GM12875 (cell line): ENCODE results near the gene COL23A1.

Experiments used
- H3K4me3 ChIP-seq: one replicate; pipeline ENCODE4 v1.5.1; 2011; ENCODE audit warnings: low read depth, low read length, control low read depth
- CTCF ChIP-seq: IDR thresholded peaks from 2 replicates; pipeline ENCODE4 v1.5.1; 2011; ENCODE audit warnings: low read depth, mild to moderate bottlenecking, control low read depth, inconsistent platforms, low read length, moderate library complexity, borderline replicate concordance; ENCODE audit not compliant: insufficient read depth

COL23A1 gene

DNA sequence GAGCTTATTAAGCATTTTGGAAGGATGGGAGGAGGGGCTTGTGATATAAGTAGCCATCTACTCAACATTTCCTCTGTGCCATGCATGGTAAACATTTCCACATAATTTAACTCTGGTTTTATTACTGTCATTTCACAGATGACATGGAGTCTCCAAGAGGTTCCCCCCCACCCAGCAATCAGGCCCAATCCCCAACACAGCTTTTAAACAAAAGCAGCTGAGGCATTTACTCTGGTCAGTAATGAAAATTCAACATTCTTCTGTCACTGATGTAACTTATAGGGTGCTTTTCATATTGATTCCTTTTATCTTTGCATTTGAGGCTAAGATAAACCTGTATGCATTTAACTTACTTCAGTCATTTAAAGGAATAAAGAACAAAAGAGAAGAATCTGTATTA lies 128.1 kb downstream of the COL23A1 start:
- no peak overlapping the region for H3K4me3 ChIP-seq
- TF ChIP-seq CTCF: no peak

- TF ChIP-seq CTCF: peak; percentile 80
- H3K4me3 ChIP-seq: no peak overlapping the region
Observed at GRCh38 chr5:178461004-178461730, 129.0 kb downstream of the COL23A1 start.

- no peak for TF ChIP-seq CTCF
- H3K4me3 ChIP-seq: no peak overlapping the region
Observed at GRCh38 chr5:178460598-178460997, 129.6 kb downstream of the COL23A1 start.

- TF ChIP-seq CTCF: no peak
- no peak overlapping the region for H3K4me3 ChIP-seq
Observed at GRCh38 chr5:178460174-178460573, 130.0 kb downstream of the COL23A1 start.

GRCh38 chr5:178458140-178458539 lies 132.1 kb downstream of the COL23A1 start:
- TF ChIP-seq CTCF: no peak
- H3K4me3 ChIP-seq: no peak overlapping the region

DNA sequence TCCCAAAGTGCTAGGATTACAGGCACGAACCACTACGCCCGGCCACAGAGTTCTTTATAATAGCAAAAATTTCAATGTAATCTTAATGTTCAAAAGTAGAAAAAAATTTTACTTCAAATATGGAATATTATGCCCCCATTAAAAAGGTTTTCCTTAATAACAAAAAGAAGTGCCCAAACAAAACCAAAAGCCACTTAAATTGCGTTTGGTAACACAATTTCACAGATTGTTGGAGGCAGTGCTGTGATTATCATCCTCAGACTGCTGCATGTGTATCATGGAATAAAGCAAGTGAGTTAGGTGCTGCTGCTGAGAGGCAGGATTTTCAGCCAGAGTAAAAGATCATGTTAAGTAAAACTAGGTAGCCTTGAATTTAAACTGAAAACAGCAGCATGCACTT lies 132.7 kb downstream of the COL23A1 start:
- H3K4me3 ChIP-seq: no peak overlapping the region
- no peak for TF ChIP-seq CTCF

- TF ChIP-seq CTCF: no peak
Observed at GRCh38 chr5:178455480-178455835, 134.7 kb downstream of the COL23A1 start.

More at GRCh38 chr5:178455480-178455835, 134.7 kb downstream of the COL23A1 start:
- no peak overlapping the region for H3K4me3 ChIP-seq
